Astrocyte (in vitro differentiated cells and primary cell): ENCODE data around the gene TMBIM4. TPM values are rescaled to one million over a fixed set of nuclear protein-coding genes. Genes with fewer than 3 reads are reported as not detected.

Source experiments
- DNase-seq: peaks from one replicate; pipeline ENCODE4 v3.0.0-alpha.2; 2010; ENCODE audit warnings: low read depth
- FAIRE-seq: peaks from 2 replicates; lab custom pipeline; 2011; peaks lifted over from hg19 to GRCh38; lab: Jason Lieb, UNC
- H2AFZ ChIP-seq: 2 replicates; pipeline ENCODE4 v1.6.0; 2012; ENCODE audit warnings: low read depth, low read length, inconsistent platforms
- H3K27ac ChIP-seq: 2 replicates; pipeline ENCODE4 v1.5.1; 2011; ENCODE audit warnings: low read depth, low read length, inconsistent platforms
- H3K27me3 ChIP-seq: 2 replicates; pipeline ENCODE4 v1.6.0; 2011; ENCODE audit warnings: low read length, inconsistent platforms; ENCODE audit not compliant: insufficient read depth
- H3K36me3 ChIP-seq: 2 replicates; pipeline ENCODE4 v1.5.1; 2011; ENCODE audit warnings: low read length, inconsistent platforms; ENCODE audit not compliant: insufficient read depth
- H3K4me1 ChIP-seq: 2 replicates; pipeline ENCODE4 v1.5.1; 2011; ENCODE audit warnings: low read length, inconsistent platforms; ENCODE audit not compliant: insufficient read depth
- H3K4me2 ChIP-seq: 2 replicates; pipeline ENCODE4 v1.6.0; 2012; ENCODE audit warnings: low read length, inconsistent platforms
- H3K4me3 ChIP-seq: 2 replicates; pipeline ENCODE4 v1.5.1; 2011; ENCODE audit warnings: low read depth, mild to moderate bottlenecking, low read length, inconsistent platforms; ENCODE audit not compliant: insufficient read depth
- H3K79me2 ChIP-seq: 2 replicates; pipeline ENCODE4 v1.6.0; 2012; ENCODE audit warnings: mild to moderate bottlenecking, low read length, inconsistent platforms; ENCODE audit not compliant: insufficient read depth
- H3K9ac ChIP-seq: 2 replicates; pipeline ENCODE4 v1.6.0; 2012; ENCODE audit warnings: mild to moderate bottlenecking, low read length, inconsistent platforms
- H3K9me3 ChIP-seq: 2 replicates; pipeline ENCODE4 v1.5.1; 2012; ENCODE audit warnings: low read depth, mild to moderate bottlenecking, low read length, inconsistent platforms; ENCODE audit not compliant: insufficient read depth
- H4K20me1 ChIP-seq: 2 replicates; pipeline ENCODE4 v1.6.0; 2012; ENCODE audit warnings: low read length, inconsistent platforms; ENCODE audit not compliant: insufficient read depth
- H3K27ac Mint-ChIP-seq: one replicate; pipeline ENCODE4 v1.8.0; 2021; ENCODE audit warnings: mild to moderate bottlenecking, mixed read lengths; ENCODE audit not compliant: unreplicated experiment
- H3K27me3 Mint-ChIP-seq: one replicate; pipeline ENCODE4 v1.8.0; 2021; ENCODE audit warnings: low read depth, mixed read lengths; ENCODE audit not compliant: unreplicated experiment
- H3K36me3 Mint-ChIP-seq: one replicate; pipeline ENCODE4 v1.8.0; 2021; ENCODE audit warnings: low read depth, mixed read lengths; ENCODE audit not compliant: unreplicated experiment
- H3K4me1 Mint-ChIP-seq: one replicate; pipeline ENCODE4 v1.8.0; 2021; ENCODE audit warnings: low read depth, mixed read lengths; ENCODE audit not compliant: unreplicated experiment
- H3K4me3 Mint-ChIP-seq: one replicate; pipeline ENCODE4 v1.8.0; 2021; ENCODE audit warnings: mild to moderate bottlenecking, moderate library complexity, mixed read lengths; ENCODE audit not compliant: unreplicated experiment
- H3K9me3 Mint-ChIP-seq: one replicate; pipeline ENCODE4 v1.8.0; 2021; ENCODE audit warnings: mild to moderate bottlenecking, mixed read lengths; ENCODE audit not compliant: unreplicated experiment
- EZH2 ChIP-seq: IDR thresholded peaks from 2 replicates; pipeline ENCODE4 v1.6.1; 2012; ENCODE audit warnings: mild to moderate bottlenecking, low read length, inconsistent platforms; ENCODE audit not compliant: insufficient read depth
- total RNA-seq: library from RNA; stranded (reverse); gene quantifications from 2 replicates; pipeline ENCODE4 v1.2.1, GENCODE V29; 2021
- TF ChIP-seq, protein P1 (sequence below): IDR thresholded peaks from 2 replicates; pipeline ENCODE4 v1.5.1; 2011; ENCODE audit warnings: low read depth, mild to moderate bottlenecking, inconsistent platforms, low read length, moderate library complexity; ENCODE audit not compliant: insufficient read depth

Gene TMBIM4
- total RNA-seq, 1 donor from 2014 or later = 41.5 TPM

DNA sequence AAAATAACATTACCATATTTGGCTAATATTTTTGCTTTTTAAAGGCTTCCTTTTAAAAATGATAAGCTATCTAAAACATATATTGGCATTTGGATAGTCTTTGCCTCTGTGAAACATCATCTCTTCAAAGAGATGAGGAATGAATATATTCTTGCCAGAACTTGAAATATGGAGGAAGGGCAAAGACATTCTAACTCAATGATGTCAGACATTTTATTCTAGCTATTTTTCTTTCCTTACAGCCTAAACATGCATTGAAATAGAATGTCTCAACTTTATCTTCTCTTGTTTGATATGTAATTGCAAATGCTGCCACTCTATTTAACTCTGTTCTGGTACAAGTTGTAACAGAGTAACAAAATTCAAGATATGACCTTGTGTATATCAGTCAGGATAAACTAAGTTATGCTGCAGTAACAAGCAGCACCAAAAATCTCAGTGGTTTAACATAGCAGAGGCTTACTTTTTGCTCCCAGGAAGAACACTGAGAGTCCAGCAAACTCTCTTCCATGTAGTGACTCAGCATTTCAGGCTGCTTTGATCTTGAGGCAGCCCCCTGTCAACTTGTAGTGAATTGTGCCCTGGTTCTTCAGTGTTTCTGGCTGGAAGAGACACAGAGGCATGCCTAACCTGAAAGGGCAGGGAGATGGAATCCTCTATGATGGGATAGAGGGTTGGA, 30.2 kb upstream of the TMBIM4 start:
- peaks cover 8% of the 10 kb centered on the region for H3K9me3 Mint-ChIP-seq

DNA sequence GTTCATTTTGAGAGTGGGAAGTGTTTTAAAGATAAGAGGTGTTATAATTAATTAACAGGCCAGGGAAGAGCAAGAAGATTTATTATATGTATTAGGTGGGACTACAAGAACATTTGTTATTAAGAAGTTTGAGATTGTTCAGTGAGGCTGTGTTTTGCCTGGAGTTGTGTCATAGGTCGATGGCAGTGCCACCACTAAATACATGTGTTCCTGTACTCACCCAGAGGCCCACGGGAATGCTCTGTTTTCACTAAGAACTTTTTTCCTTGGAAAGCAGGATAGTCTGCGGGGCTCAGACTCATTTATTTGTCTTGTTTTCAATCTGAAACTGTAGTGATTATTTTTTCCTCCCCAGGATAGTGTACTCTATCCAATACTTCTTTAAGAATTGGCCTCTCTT, 29.3 kb upstream of the TMBIM4 start:
- H3K4me3 ChIP-seq = no peak overlapping the region
- H4K20me1 ChIP-seq = no peaks in the 10 kb centered on the region
- H2AFZ ChIP-seq = no peak overlapping the region
- no peak for DNase-seq
- H3K9ac ChIP-seq = no peak overlapping the region
- H3K9me3 Mint-ChIP-seq = peaks cover 8% of the 10 kb centered on the region
- H3K27ac ChIP-seq = no peak overlapping the region
- H3K27me3 ChIP-seq = no peaks in the 10 kb centered on the region
- no peak for FAIRE-seq
- no peaks in the 10 kb centered on the region for H3K79me2 ChIP-seq
- H3K4me1 ChIP-seq = no peaks in the 10 kb centered on the region
- peaks cover 8% of the 10 kb centered on the region for H3K27me3 Mint-ChIP-seq
- H3K4me3 Mint-ChIP-seq = no peak overlapping the region
- no peaks in the 10 kb centered on the region for H3K4me1 Mint-ChIP-seq
- no peaks in the 10 kb centered on the region for H3K36me3 Mint-ChIP-seq
- H3K4me2 ChIP-seq = no peak overlapping the region
- no peak for TF ChIP-seq EZH2
- TF ChIP-seq, protein P1, sequence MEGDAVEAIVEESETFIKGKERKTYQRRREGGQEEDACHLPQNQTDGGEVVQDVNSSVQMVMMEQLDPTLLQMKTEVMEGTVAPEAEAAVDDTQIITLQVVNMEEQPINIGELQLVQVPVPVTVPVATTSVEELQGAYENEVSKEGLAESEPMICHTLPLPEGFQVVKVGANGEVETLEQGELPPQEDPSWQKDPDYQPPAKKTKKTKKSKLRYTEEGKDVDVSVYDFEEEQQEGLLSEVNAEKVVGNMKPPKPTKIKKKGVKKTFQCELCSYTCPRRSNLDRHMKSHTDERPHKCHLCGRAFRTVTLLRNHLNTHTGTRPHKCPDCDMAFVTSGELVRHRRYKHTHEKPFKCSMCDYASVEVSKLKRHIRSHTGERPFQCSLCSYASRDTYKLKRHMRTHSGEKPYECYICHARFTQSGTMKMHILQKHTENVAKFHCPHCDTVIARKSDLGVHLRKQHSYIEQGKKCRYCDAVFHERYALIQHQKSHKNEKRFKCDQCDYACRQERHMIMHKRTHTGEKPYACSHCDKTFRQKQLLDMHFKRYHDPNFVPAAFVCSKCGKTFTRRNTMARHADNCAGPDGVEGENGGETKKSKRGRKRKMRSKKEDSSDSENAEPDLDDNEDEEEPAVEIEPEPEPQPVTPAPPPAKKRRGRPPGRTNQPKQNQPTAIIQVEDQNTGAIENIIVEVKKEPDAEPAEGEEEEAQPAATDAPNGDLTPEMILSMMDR = no peak
- no peaks in the 10 kb centered on the region for H3K9me3 ChIP-seq
- H3K27ac Mint-ChIP-seq = no peak overlapping the region
- no peaks in the 10 kb centered on the region for H3K36me3 ChIP-seq

More for the DNA sequence above, 30.2 kb upstream of the TMBIM4 start:
- no peaks in the 10 kb centered on the region for H3K4me1 ChIP-seq
- no peak overlapping the region for H2AFZ ChIP-seq
- H3K27ac ChIP-seq = no peak overlapping the region
- no peaks in the 10 kb centered on the region for H4K20me1 ChIP-seq
- TF ChIP-seq, protein P1 = no peak
- no peak for TF ChIP-seq EZH2
- no peak for DNase-seq
- H3K36me3 Mint-ChIP-seq = no peaks in the 10 kb centered on the region
- H3K27ac Mint-ChIP-seq = no peak overlapping the region
- no peak overlapping the region for H3K4me2 ChIP-seq
- no peak overlapping the region for H3K9ac ChIP-seq
- no peaks in the 10 kb centered on the region for H3K27me3 ChIP-seq
- peaks cover 1% of the 10 kb centered on the region for H3K27me3 Mint-ChIP-seq
- FAIRE-seq = no peak
- H3K9me3 ChIP-seq = no peaks in the 10 kb centered on the region
- no peak overlapping the region for H3K4me3 Mint-ChIP-seq
- no peaks in the 10 kb centered on the region for H3K4me1 Mint-ChIP-seq
- no peaks in the 10 kb centered on the region for H3K79me2 ChIP-seq
- H3K36me3 ChIP-seq = no peaks in the 10 kb centered on the region
- H3K4me3 ChIP-seq = no peak overlapping the region

DNA sequence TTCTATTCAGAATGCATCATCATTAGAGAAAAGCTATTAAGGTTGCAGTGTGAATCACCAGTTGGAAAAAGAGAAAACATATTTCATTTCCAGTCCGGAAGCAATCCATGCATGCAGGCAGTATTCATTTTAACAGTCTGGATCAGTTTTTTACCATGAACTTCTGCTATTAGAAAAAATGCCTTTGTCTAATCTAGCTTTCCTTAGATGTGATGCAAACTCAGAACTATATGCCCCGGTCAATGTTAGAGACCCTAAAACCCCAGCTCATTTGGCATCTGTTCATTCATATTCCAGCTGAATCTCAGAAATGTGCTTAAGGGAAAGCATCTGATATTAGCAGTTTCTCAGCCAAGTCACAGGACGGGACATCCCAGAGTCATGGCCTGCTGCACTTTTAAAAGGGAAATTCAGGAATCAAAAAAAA, 27.7 kb upstream of the TMBIM4 start:
- H3K27me3 Mint-ChIP-seq = peaks cover 12% of the 10 kb centered on the region
- no peak overlapping the region for H3K4me3 Mint-ChIP-seq
- no peak overlapping the region for H3K4me3 ChIP-seq
- H3K27me3 ChIP-seq = no peaks in the 10 kb centered on the region
- peaks cover 8% of the 10 kb centered on the region for H3K9me3 Mint-ChIP-seq
- H3K36me3 ChIP-seq = no peaks in the 10 kb centered on the region
- H3K79me2 ChIP-seq = no peaks in the 10 kb centered on the region
- no peak overlapping the region for H2AFZ ChIP-seq
- DNase-seq (no peak), FAIRE-seq (no peak)
- H3K36me3 Mint-ChIP-seq = no peaks in the 10 kb centered on the region
- no peaks in the 10 kb centered on the region for H4K20me1 ChIP-seq
- no peak overlapping the region for H3K4me2 ChIP-seq
- no peaks in the 10 kb centered on the region for H3K9me3 ChIP-seq
- H3K27ac ChIP-seq = no peak overlapping the region
- H3K4me1 ChIP-seq = no peaks in the 10 kb centered on the region
- TF ChIP-seq, protein P1 = no peak
- TF ChIP-seq EZH2 = no peak
- no peak overlapping the region for H3K9ac ChIP-seq
- H3K4me1 Mint-ChIP-seq = no peaks in the 10 kb centered on the region
- H3K27ac Mint-ChIP-seq = no peak overlapping the region
